ENCODE data around the gene TRERF1.

GRCh38 chr6:42407379-42407778 is 44.3 kb downstream of the TRERF1 start:
- TF ChIP-seq CTCF (IDR thresholded peaks at IDR 0.05) (no peak), POLR2A (IDR thresholded peaks at IDR 0.05) (no peak)

Data from prostate gland (tissue), 2 donors.